GM21447 (cell line): Measurements from ENCODE around the gene ZNF614.
"Not testable (repeated sequence)": the region's sequence is repeated elsewhere in the genome, so short reads cannot be mapped to it uniquely, and the experiment has no call there.

Experiments used
- ATAC-seq: cut with Tn5 transposase; IDR thresholded peaks from one replicate; pipeline ENCODE4 v1.9.1; 2021; ENCODE audit not compliant: unreplicated experiment

The ZNF614 gene

GRCh38 chr19:51993422-51993821 lies 34.8 kb downstream of the ZNF614 start:
- no peak for ATAC-seq

GRCh38 chr19:51986309-51987291 lies 41.6 kb downstream of the ZNF614 start, which contains the start of gene ZNF350:
Gene ZNF350, minus strand, starts transcription at chr19:51986840. Its CDS starts 12,480 bp downstream, at chr19:51974360.
- ATAC-seq = peak; percentile 95

DNA sequence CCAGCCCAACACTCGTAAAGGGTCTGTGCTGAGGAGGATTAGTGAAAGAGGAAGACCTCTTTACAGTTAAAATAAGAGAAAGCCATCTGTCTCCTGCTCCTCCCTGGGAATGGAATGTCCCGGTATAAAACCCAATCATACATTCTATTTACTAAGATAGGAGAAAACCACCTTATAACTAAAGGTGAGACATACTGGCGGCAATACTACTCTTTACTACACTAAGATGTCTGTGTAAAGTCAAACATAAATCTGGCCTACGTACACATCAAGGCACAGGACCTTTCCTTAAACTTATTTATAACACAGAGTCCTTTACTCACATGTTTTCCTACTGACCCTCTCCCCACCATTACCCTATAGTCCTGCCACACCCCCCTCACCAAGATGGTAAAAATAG lies 44.8 kb downstream of the ZNF614 start:
- no peak for ATAC-seq

- ATAC-seq = not testable (repeated sequence)
These were observed 47.3 kb downstream of the ZNF614 start for GRCh38 chr19:51980926-51981325.

DNA sequence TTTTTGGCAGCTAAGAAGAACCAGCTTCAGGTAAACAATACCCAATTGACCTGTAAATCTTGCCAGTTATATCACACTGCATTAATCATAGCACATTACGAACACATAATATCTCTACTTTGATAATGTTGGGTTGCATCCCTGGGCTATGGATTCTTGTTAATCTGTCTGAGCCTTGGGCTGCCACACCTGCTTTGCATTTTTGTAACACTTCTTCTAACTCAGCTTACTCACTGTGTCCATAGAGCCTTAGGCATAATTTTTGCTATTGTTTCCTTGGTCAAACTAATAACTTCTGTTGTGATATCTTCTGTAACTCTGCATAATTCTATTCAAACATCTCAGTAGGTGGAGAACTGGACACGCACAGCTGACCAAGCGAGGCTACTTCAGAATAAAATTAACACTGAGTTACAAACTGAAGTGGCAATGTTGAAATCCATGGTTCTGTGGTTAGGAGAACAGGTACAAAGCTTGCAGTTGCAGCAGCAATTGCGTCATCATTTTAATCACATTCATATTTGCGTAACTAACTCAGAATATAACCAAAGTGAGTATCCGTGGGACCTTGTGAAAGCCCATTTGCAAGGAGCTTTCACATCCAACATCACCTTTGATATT lies 48.0 kb downstream of the ZNF614 start:
- ATAC-seq = no peak

- ATAC-seq = no peak
These were observed 49.3 kb downstream of the ZNF614 start for GRCh38 chr19:51978882-51979281.

GRCh38 chr19:51977346-51977745 lies 50.8 kb downstream of the ZNF614 start:
- ATAC-seq = no peak

DNA sequence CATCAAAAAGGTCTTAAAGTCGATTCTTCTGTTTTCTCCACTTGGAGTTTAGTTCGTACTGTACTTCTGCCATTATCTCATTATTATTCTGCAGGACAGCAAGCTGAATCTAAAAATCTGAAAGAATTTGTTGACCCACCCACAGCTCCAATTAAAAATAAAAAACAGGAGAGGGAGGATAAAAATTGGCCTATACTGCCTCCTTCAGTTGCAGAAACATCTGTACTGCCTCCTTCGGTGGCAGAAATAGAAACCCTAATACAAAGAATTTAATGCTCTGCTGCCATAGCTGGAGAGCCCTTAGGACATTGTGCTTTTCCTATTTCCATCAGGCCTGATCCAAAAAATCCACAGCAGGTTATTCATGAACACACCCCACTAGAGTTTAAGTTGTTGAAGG lies 51.3 kb downstream of the ZNF614 start:
- no peak for ATAC-seq

GRCh38 chr19:51975787-51976186 lies 52.4 kb downstream of the ZNF614 start:
- not testable (repeated sequence) for ATAC-seq

GRCh38 chr19:51971624-51972023 lies 56.6 kb downstream of the ZNF614 start:
- no peak for ATAC-seq

- ATAC-seq = no peak
These were observed 57.5 kb downstream of the ZNF614 start for GRCh38 chr19:51970718-51971117.

DNA sequence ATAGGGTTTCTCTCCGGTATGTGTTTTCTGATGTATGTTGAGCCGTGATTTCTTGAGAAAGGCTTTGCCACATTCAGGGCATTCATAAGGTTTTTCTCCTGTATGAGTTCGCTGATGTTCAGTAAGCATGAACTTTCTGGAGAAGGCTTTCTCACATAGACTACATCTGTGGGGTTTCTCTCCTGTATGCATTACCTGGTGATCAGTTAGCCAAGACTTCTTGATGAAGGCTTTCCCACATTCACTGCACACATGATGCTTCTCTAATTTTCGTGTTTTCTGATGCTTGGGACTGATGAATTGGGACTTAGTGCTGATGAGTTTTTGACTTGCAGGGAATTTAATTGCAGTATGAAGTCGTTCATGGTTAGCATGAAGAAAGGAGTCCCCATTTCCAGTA lies 62.6 kb downstream of the ZNF614 start:
- no peak for ATAC-seq
